ENCODE results near the gene ATG2A.

The ATG2A gene

GRCh38 chr11:64916775-64917662, at the start of gene ATG2A:
Gene ATG2A (minus strand): TSS chr11:64917209. CDS start chr11:64917135, 74 bp downstream.
- TF ChIP-seq CEBPB (IDR thresholded peaks at IDR 0.05), result 0 out of 2 replicates have a peak, but pooled peaks have one; percentile 12
- TF ChIP-seq RAD21 (IDR thresholded peaks at IDR 0.05; ENCODE audit: low read depth), result no peak
- TF ChIP-seq EGR1 (IDR thresholded peaks at IDR 0.05), result peak; percentile 37; the same call in 1 of the 2 replicates
- TF ChIP-seq, protein P1, sequence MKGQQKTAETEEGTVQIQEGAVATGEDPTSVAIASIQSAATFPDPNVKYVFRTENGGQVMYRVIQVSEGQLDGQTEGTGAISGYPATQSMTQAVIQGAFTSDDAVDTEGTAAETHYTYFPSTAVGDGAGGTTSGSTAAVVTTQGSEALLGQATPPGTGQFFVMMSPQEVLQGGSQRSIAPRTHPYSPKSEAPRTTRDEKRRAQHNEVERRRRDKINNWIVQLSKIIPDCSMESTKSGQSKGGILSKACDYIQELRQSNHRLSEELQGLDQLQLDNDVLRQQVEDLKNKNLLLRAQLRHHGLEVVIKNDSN (IDR thresholded peaks at IDR 0.05), result 0 out of 2 replicates have a peak, but pooled peaks have one; percentile 6
- peak; percentile 22; the same call in 1 of the 2 replicates for TF ChIP-seq TCF12 (IDR thresholded peaks at IDR 0.05; ENCODE audit: low read depth)
- no peak for TF ChIP-seq NFIC (IDR thresholded peaks at IDR 0.05)
- TF ChIP-seq TAF1 (IDR thresholded peaks at IDR 0.05; ENCODE audit: low read depth), result peak; percentile 85
- TF ChIP-seq YY1 (IDR thresholded peaks at IDR 0.05; ENCODE audit: low read depth), result peak; percentile 56; the same call in 1 of the 2 replicates
- peak; percentile 58; the same call in 1 of the 2 replicates for TF ChIP-seq MAX (IDR thresholded peaks at IDR 0.05)

GRCh38 chr11:64963072-64963631, 46.1 kb upstream of the ATG2A start:
- TF ChIP-seq, protein P1 (IDR thresholded peaks at IDR 0.05), result no peak
- TF ChIP-seq EGR1 (IDR thresholded peaks at IDR 0.05) (no peak), YY1 (IDR thresholded peaks at IDR 0.05; ENCODE audit: low read depth) (no peak), EP300 (IDR thresholded peaks at IDR 0.05; ENCODE audit: borderline replicate concordance) (no peak), FOXM1 (IDR thresholded peaks at IDR 0.05; ENCODE audit: borderline replicate concordance, low read depth) (no peak), REST (IDR thresholded peaks at IDR 0.05; ENCODE audit: low read depth) (no peak), TAF1 (IDR thresholded peaks at IDR 0.05; ENCODE audit: low read depth) (no peak), CEBPB (IDR thresholded peaks at IDR 0.05) (no peak), MAX (IDR thresholded peaks at IDR 0.05) (no peak), TCF12 (IDR thresholded peaks at IDR 0.05; ENCODE audit: low read depth) (no peak), CREB1 (IDR thresholded peaks at IDR 0.05; ENCODE audit: low read depth) (no peak)

DNA sequence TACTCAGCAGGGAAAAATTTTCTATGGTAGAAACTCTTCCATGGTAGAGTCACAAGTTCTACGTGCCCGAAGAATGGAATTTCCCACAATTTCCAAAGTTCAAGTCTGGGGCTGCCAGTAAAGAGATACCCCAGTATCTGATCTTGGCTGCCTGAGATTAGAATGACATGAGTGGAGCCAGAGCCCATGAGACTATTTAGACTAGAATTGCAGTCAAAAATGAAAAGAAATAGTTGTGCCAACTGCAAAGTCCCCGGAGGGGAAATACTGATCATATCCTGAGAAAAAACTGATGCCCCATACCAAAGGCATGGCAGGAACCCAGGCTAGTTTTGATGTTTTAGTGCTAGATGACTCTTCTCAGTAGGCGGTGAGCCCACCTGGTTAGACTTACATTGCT, 43.7 kb upstream of the ATG2A start:
- no peak for TF ChIP-seq REST (IDR thresholded peaks at IDR 0.05; ENCODE audit: low read depth)
- TF ChIP-seq RAD21 (IDR thresholded peaks at IDR 0.05; ENCODE audit: low read depth), result no peak
- no peak for TF ChIP-seq TCF12 (IDR thresholded peaks at IDR 0.05; ENCODE audit: low read depth)
- no peak for TF ChIP-seq EP300 (IDR thresholded peaks at IDR 0.05; ENCODE audit: borderline replicate concordance)
- TF ChIP-seq NFIC (IDR thresholded peaks at IDR 0.05), result no peak
- TF ChIP-seq CEBPB (IDR thresholded peaks at IDR 0.05), result no peak
- no peak for TF ChIP-seq ZBTB7A (IDR thresholded peaks at IDR 0.05; ENCODE audit: low read depth)
- TF ChIP-seq FOXM1 (IDR thresholded peaks at IDR 0.05; ENCODE audit: borderline replicate concordance, low read depth), result no peak
- no peak for TF ChIP-seq MAX (IDR thresholded peaks at IDR 0.05)
- TF ChIP-seq, protein P1 (IDR thresholded peaks at IDR 0.05), result no peak
- TF ChIP-seq TAF1 (IDR thresholded peaks at IDR 0.05; ENCODE audit: low read depth), result no peak
- TF ChIP-seq TEAD4 (IDR thresholded peaks at IDR 0.05), result no peak
- no peak for TF ChIP-seq CREB1 (IDR thresholded peaks at IDR 0.05; ENCODE audit: low read depth)
- no peak for TF ChIP-seq YY1 (IDR thresholded peaks at IDR 0.05; ENCODE audit: low read depth)
- no peak for TF ChIP-seq EGR1 (IDR thresholded peaks at IDR 0.05)

GRCh38 chr11:64959498-64959897, 42.5 kb upstream of the ATG2A start:
- TF ChIP-seq, protein P1 (IDR thresholded peaks at IDR 0.05), result no peak

All from Ishikawa (cell line).